ENCODE results near the gene TRPM2. TPM values are rescaled to one million over a fixed set of nuclear protein-coding genes. Genes with fewer than 3 reads are reported as not detected.
"Not testable (repeated sequence)": the region's sequence is repeated elsewhere in the genome, so short reads cannot be mapped to it uniquely, and the experiment has no call there.

TRPM2 gene
- total RNA-seq, 1 donor from 2014 or later: 3.9 TPM

- no peak for TF ChIP-seq CTCF (IDR thresholded peaks at IDR 0.05)
- CTCF ChIA-PET: no interaction called here
- no peak overlapping the region for H3K4me3 Mint-ChIP-seq
- no peaks in the 10 kb centered on the region for H3K9me3 Mint-ChIP-seq
- H3K36me3 Mint-ChIP-seq (ENCODE audit: low read depth): peaks cover 2% of the 10 kb centered on the region
- DNase-seq (no peak), ATAC-seq (ENCODE audit: low read depth) (no peak)
- POLR2A ChIA-PET: no interaction called here
- H3K27me3 Mint-ChIP-seq: no peaks in the 10 kb centered on the region
- no peaks in the 10 kb centered on the region for H3K4me1 Mint-ChIP-seq
- H3K27ac Mint-ChIP-seq: no peak overlapping the region
- intact Hi-C loops (cut with micrococcal nuclease): no loop called here
These were observed 48.2 kb downstream of the TRPM2 start for GRCh38 chr21:44401386-44402160.

DNA sequence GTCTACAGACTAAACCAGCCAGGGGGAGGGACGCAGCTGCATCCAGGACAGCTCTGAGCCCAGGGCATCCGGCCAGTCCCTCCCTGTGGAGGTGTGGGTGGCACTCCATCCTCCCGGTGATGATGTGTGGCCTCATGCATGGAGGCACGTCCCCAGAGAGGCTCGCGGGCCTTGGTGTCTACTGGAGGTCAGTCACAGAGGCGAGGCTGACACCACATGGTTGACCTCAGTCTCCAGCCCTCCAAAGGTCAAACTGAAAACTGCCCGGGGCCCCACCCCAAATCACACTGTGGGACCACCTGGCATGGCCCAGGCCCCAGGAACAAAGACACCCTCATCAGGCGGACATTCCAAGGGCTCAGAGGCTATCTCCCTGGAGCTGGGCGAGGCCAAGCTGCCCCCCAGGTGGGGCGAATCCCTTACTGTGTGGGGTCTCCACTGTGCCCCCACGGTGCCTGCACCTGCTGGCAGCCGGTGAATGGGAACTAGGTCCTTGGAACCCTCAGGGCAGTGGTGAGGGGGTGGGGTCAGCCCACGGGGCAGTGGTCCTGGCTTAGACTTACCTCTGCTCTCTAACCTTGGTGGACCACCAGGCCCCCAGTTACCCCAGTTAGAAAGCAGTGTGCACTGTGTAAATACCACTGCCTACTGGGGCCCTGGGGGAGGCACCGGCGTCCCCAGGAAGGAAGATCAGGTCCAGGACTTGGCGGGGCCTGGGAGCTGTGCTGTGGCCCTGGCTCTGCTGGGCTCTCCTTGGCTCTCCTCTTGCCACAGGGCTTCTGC lies 49.1 kb downstream of the TRPM2 start:
- DNase-seq (no peak), ATAC-seq (ENCODE audit: low read depth) (no peak)
- no peak overlapping the region for H3K27ac Mint-ChIP-seq
- no peak for TF ChIP-seq CTCF (IDR thresholded peaks at IDR 0.05)
- H3K27me3 Mint-ChIP-seq: no peaks in the 10 kb centered on the region
- no peak overlapping the region for H3K4me3 Mint-ChIP-seq
- H3K36me3 Mint-ChIP-seq (ENCODE audit: low read depth): peaks cover 2% of the 10 kb centered on the region
- H3K4me1 Mint-ChIP-seq: no peaks in the 10 kb centered on the region
- intact Hi-C loops (cut with micrococcal nuclease): no loop called here
- H3K9me3 Mint-ChIP-seq: peaks cover 2% of the 10 kb centered on the region
- POLR2A ChIA-PET: no interaction called here
- CTCF ChIA-PET: no interaction called here

DNA sequence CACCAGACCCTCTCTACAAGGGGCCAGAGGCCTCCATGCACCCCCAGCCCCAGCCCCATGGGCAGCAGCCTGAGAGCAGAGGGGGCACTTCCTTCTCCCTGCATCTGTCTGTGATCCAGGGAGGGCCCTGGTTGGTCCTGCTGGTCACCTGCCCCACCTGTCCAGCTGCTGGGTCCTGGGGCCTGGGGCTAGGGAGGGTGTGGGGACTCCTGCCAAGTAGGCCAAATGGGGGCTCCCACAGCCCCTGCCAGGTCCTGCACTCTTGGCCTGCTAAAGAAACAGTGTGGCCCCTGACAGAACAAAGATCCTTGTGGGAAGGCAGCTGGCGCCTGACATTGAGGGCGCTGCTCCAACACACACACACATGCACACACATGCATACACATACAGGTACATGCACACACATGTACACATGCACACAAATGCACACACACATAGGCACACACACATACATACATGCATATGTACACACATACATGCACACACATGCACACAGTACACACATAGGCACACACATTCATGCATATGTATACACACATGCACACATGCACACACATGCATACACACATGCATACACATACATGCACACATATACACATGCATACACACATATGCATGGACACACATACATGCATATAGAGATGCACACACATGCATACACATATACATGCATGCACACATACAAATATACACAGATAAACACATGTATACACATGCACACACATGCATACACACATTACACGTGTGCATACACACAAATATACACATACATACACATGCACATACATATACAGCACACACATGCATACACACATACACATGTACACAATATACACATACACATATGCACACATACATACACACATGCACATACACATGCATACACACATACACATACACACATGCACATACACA lies 49.9 kb downstream of the TRPM2 start:
- ATAC-seq (ENCODE audit: low read depth) (no peak), DNase-seq (no peak)
- H3K4me3 Mint-ChIP-seq: no peak overlapping the region
- H3K4me1 Mint-ChIP-seq: no peaks in the 10 kb centered on the region
- ChIA-PET CTCF (no interaction called here), POLR2A (no interaction called here)
- peaks cover 2% of the 10 kb centered on the region for H3K36me3 Mint-ChIP-seq (ENCODE audit: low read depth)
- intact Hi-C loops (cut with micrococcal nuclease): no loop called here
- H3K27ac Mint-ChIP-seq: no peak overlapping the region
- no peaks in the 10 kb centered on the region for H3K27me3 Mint-ChIP-seq
- no peak for TF ChIP-seq CTCF (IDR thresholded peaks at IDR 0.05)
- H3K9me3 Mint-ChIP-seq: peaks cover 2% of the 10 kb centered on the region

DNA sequence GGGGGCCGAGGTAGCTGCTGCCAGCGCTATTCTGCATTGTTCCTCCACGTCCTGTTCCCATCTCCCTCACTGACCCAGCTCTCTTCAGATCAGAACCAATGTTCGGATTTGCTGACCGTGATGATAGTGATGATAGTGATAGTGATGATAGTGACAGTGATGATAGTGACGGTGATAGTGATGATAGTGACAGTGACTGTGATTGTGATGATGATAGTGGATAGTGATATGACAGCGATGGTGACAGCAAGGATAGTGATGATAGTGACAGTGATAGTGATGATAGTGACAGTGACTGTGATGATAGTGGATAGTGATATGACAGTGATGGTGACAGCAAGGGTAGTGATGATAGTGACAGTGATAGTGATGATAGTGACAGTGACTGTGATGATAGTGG lies 51.1 kb downstream of the TRPM2 start:
- H3K4me3 Mint-ChIP-seq; CTCF ChIA-PET; POLR2A ChIA-PET; ATAC-seq (ENCODE audit: low read depth); H3K9me3 Mint-ChIP-seq; intact Hi-C loops (cut with micrococcal nuclease); DNase-seq; H3K36me3 Mint-ChIP-seq (ENCODE audit: low read depth); H3K27me3 Mint-ChIP-seq; H3K27ac Mint-ChIP-seq; H3K4me1 Mint-ChIP-seq: not testable (repeated sequence)

DNA sequence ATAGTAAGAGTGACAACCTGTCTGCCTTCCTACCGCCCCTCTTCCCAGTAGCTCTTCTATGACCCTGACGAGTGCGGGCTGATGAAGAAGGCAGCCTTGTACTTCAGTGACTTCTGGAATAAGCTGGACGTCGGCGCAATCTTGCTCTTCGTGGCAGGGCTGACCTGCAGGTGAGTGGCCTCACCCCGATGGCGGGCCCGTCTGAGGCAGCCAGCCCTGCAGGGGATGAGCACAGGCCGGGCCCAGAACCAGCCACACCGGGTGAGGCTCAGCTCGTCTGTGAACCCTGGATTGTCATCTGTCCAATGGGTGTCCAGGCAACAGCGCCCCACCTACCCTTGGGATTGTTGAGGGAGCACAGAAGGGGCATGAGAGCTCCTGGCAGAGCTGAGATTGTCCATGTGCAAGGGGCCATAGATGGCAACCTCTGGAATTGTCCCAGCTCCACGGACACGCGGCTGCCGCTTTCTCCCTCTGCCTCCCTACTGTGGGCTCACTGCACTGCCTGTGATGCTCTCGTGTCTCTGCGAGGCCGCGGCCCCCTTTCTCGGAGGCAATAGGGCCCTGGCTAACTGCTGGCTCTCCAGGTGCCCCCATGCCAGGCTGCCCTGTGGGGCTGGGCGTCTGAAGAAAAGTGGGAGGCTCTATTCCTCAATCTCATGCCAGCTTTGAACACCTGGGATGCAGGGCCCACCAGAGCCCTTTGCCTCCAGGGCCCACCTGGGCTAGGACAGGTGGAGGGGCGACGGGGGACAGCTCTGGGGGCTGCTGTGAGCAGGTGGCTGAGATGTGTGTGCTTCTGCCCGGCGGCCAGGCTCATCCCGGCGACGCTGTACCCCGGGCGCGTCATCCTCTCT lies 51.9 kb downstream of the TRPM2 start:
- H3K4me3 Mint-ChIP-seq: no peak overlapping the region
- intact Hi-C loops (cut with micrococcal nuclease): no loop called here
- no peak for TF ChIP-seq CTCF (IDR thresholded peaks at IDR 0.05)
- no peak for ATAC-seq (ENCODE audit: low read depth)
- H3K36me3 Mint-ChIP-seq (ENCODE audit: low read depth): peaks cover 2% of the 10 kb centered on the region
- POLR2A ChIA-PET: no interaction called here
- no peaks in the 10 kb centered on the region for H3K27me3 Mint-ChIP-seq
- no peaks in the 10 kb centered on the region for H3K4me1 Mint-ChIP-seq
- H3K27ac Mint-ChIP-seq: no peak overlapping the region
- peaks cover 2% of the 10 kb centered on the region for H3K9me3 Mint-ChIP-seq
- no peak for DNase-seq
- CTCF ChIA-PET: no interaction called here

Data from activated B cell treated with CpG ODN at 0.5 μM for 24 hours (primary cell).